PC-9 (cell line): ENCODE measurements around the gene PRDM2. TPM values are rescaled to one million over a fixed set of nuclear protein-coding genes. Genes with fewer than 3 reads are reported as not detected.

Experiments
- BruUV-seq: library from RNA; stranded (reverse); fragments of 400-500 nt; replicated peaks from 2 replicates; lab custom pipeline; 2021; lab: Mats Ljungman, UMichigan
- CTCF ChIA-PET: fragments of 300-600 bp; sonication (Branson Sonifier 250); formaldehyde crosslinking; loops from one replicate; lab custom pipeline; 2022; ENCODE audit warnings: antibody characterized with exemption; lab: Charles Lee
- POLR2A ChIA-PET: fragments of 300-600 bp; sonication (Branson Sonifier 250); formaldehyde crosslinking; loops from one replicate; lab custom pipeline; 2022; ENCODE audit warnings: antibody characterized with exemption; ENCODE audit not compliant: unreplicated experiment; lab: Charles Lee
- DNase-seq, 2 experiments: peaks; one replicate each; pipeline versions ENCODE4 v3.0.0 to v3.0.0-alpha.2; 2015 to 2022; ENCODE audit warnings: mixed read lengths in 1 of 2
- H2AFZ ChIP-seq: fragments of 200-600 bp; sonication (generic); 2 replicates; pipeline ENCODE4 v1.8.1; 2017; ENCODE audit warnings: antibody characterized with exemption
- H3F3A ChIP-seq: fragments of 200-600 bp; sonication (generic); 2 replicates; pipeline ENCODE4 v1.8.1; 2017; ENCODE audit warnings: antibody characterized with exemption, mild to moderate bottlenecking, low read depth; ENCODE audit not compliant: insufficient read depth
- H3K27ac ChIP-seq: fragments of 200-600 bp; sonication (generic); 2 replicates; pipeline ENCODE4 v1.6.1; 2016; ENCODE audit warnings: mixed run types
- H3K27me3 ChIP-seq: fragments of 200-600 bp; sonication (generic); 2 replicates; pipeline ENCODE4 v1.6.1; 2016; ENCODE audit warnings: low read depth, mixed run types; ENCODE audit not compliant: insufficient read depth
- H3K36me3 ChIP-seq: fragments of 200-600 bp; sonication (generic); 2 replicates; pipeline ENCODE4 v1.6.1; 2016; ENCODE audit warnings: low read depth, mixed run types
- H3K4me1 ChIP-seq: fragments of 200-600 bp; sonication (generic); replicated peaks from 2 replicates; pipeline ENCODE4 v1.6.1; 2016; ENCODE audit warnings: mixed run types; ENCODE audit not compliant: insufficient read depth
- H3K4me2 ChIP-seq: fragments of 200-600 bp; sonication (generic); 2 replicates; pipeline ENCODE4 v1.6.1; 2017; ENCODE audit warnings: mixed run types
- H3K4me3 ChIP-seq: fragments of 200-600 bp; sonication (generic); 2 replicates; pipeline ENCODE4 v1.6.1; 2016; ENCODE audit warnings: mixed run types
- H3K79me2 ChIP-seq: fragments of 200-600 bp; sonication (generic); 2 replicates; pipeline ENCODE4 v1.6.1; 2017; ENCODE audit warnings: low read depth, mixed run types
- H3K9me2 ChIP-seq: fragments of 200-600 bp; sonication (generic); 2 replicates; pipeline ENCODE4 v1.8.1; 2017; ENCODE audit warnings: mild to moderate bottlenecking; ENCODE audit not compliant: insufficient read depth
- H3K9me3 ChIP-seq: fragments of 200-600 bp; sonication (generic); 2 replicates; pipeline ENCODE4 v1.8.1; 2016; ENCODE audit warnings: low read depth; ENCODE audit not compliant: insufficient read depth
- H4K20me1 ChIP-seq: fragments of 200-600 bp; sonication (generic); 2 replicates; pipeline ENCODE4 v1.8.1; 2017; ENCODE audit not compliant: insufficient read depth
- CTCF ChIP-seq: fragments of 200-600 bp; sonication (generic); conservative IDR thresholded peaks from 2 replicates; pipeline ENCODE4 v1.6.1; 2017; ENCODE audit warnings: mixed run types, antibody characterized with exemption, mild to moderate bottlenecking, moderate library complexity
- EZH2 ChIP-seq: fragments of 200-600 bp; sonication (generic); IDR thresholded peaks from 2 replicates; pipeline ENCODE4 v1.8.0; 2017; ENCODE audit warnings: antibody characterized with exemption, low read depth
- intact Hi-C: fragments of 100-400 bp; cut with micrococcal nuclease; formaldehyde crosslinking; loops from one replicate; pipeline ENCODE4 v1.10.0; 2022; ENCODE audit not compliant: unreplicated experiment
- total RNA-seq: library from RNA; stranded (reverse); gene quantifications from 2 replicates; pipeline ENCODE4 v1.2.3, GENCODE V29; 2021

Gene PRDM2
- total RNA-seq, 1 experiment from 2014 or later, result 32.1 TPM

- Histone ChIP-seq H3K4me3 (no peak overlapping the region), H3K79me2 (no peaks in the 10 kb centered on the region), H3K9me2 (no peaks in the 10 kb centered on the region), H3K27ac (no peak overlapping the region), H3K27me3 (no peaks in the 10 kb centered on the region), H4K20me1 (no peaks in the 10 kb centered on the region), H3K36me3 (no peaks in the 10 kb centered on the region), H3K4me2 (no peak overlapping the region), H3K4me1 (no peaks in the 10 kb centered on the region), H3F3A (no peaks in the 10 kb centered on the region), H3K9me3 (no peaks in the 10 kb centered on the region), H2AFZ (no peak overlapping the region)
- POLR2A ChIA-PET, result no interaction called here
- no peak for DNase-seq
- CTCF ChIA-PET, result no interaction called here
- no TSS peak for BruUV-seq
- no peak for TF ChIP-seq CTCF
- no peak for TF ChIP-seq EZH2
- intact Hi-C loops, result no loop called here
These were observed 116.2 kb downstream of the PRDM2 start for GRCh38 chr1:13816016-13816760.

- TF ChIP-seq EZH2 (no peak), CTCF (no peak)
- H4K20me1 ChIP-seq, result no peaks in the 10 kb centered on the region
- no peaks in the 10 kb centered on the region for H3K9me2 ChIP-seq
- POLR2A ChIA-PET, result no interaction called here
- no peak overlapping the region for H3K4me3 ChIP-seq
- no peaks in the 10 kb centered on the region for H3K27me3 ChIP-seq
- no peaks in the 10 kb centered on the region for H3K79me2 ChIP-seq
- CTCF ChIA-PET, result no interaction called here
- no peaks in the 10 kb centered on the region for H3K4me1 ChIP-seq
- H3K27ac ChIP-seq, result no peak overlapping the region
- no TSS peak for BruUV-seq
- no peak overlapping the region for H2AFZ ChIP-seq
- H3K4me2 ChIP-seq, result no peak overlapping the region
- no peaks in the 10 kb centered on the region for H3K9me3 ChIP-seq
- H3F3A ChIP-seq, result no peaks in the 10 kb centered on the region
- intact Hi-C loops, result no loop called here
- no peak for DNase-seq
- no peaks in the 10 kb centered on the region for H3K36me3 ChIP-seq
These were observed 117.9 kb downstream of the PRDM2 start for GRCh38 chr1:13817906-13818305.

GRCh38 chr1:13818926-13819325 lies 118.9 kb downstream of the PRDM2 start:
- H3K27me3 ChIP-seq, result no peaks in the 10 kb centered on the region
- H3F3A ChIP-seq, result no peaks in the 10 kb centered on the region
- no peaks in the 10 kb centered on the region for H3K9me2 ChIP-seq
- ChIA-PET CTCF (no interaction called here), POLR2A (no interaction called here)
- H3K27ac ChIP-seq, result no peak overlapping the region
- H3K4me2 ChIP-seq, result no peak overlapping the region
- H3K9me3 ChIP-seq, result no peaks in the 10 kb centered on the region
- no peaks in the 10 kb centered on the region for H3K4me1 ChIP-seq
- H3K79me2 ChIP-seq, result no peaks in the 10 kb centered on the region
- no TSS peak for BruUV-seq
- H3K36me3 ChIP-seq, result no peaks in the 10 kb centered on the region
- no peaks in the 10 kb centered on the region for H4K20me1 ChIP-seq
- no peak overlapping the region for H2AFZ ChIP-seq
- intact Hi-C loops, result no loop called here
- TF ChIP-seq CTCF (no peak), EZH2 (no peak)
- DNase-seq, result no peak
- H3K4me3 ChIP-seq, result no peak overlapping the region
